GM19468 (cell line): ENCODE results near the gene PET100.
A peak's percentile ranks its signal among the peaks of the same experiment; 100 is the strongest.

Source experiments
- ATAC-seq: cut with Tn5 transposase; IDR thresholded peaks from one replicate; pipeline ENCODE4 v1.9.1; 2021; ENCODE audit warnings: mild to moderate bottlenecking, moderate library complexity, moderate number of reproducible peaks; ENCODE audit not compliant: unreplicated experiment; ENCODE audit errors: extremely low read depth

Gene PET100, protein sequence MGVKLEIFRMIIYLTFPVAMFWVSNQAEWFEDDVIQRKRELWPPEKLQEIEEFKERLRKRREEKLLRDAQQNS

DNA sequence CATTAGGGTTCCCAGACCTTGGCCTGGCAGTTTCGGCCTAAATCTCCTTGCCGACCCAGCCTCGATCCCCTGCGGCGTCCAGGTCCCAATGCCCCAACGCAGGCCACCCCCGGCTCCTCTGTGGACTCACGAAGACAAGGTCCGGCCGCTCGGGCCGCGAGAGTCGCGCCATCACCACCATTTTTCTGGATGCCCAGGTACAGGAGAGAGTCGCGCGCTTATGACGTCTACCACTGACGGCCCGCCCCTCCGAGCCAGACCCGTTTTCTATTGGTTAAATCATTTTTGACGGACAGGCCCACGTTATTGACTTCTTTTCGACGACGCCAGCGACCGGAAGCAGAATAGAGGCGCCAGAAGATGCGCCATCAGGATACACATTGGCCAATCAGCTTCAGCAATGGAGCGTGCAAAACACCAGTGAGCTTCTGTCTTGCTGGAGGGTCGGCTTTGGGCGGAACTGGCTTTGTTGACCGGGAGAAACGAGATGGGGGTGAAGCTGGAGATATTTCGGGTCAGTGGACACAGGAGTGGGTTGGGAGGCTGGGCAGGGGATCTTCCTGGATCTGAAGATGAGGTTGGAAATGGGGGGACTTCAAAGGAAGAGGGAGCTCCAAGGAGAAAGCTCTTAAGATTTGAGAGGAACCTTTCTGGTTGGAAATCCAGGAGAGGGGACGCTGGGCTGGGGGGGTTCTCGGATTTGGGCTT lies at the start of gene PET100, which contains the start of gene XAB2:
PET100 (plus strand) TSS at position 447 of the 708 bp plus-strand sequence; CDS start at position 488, 41 bp downstream.
XAB2 (minus strand) TSS at position 199 of the 708 bp plus-strand sequence; CDS start at position 181, 18 bp downstream.
- peak; percentile 77 for ATAC-seq

GRCh38 chr19:7582446-7582845 lies 47.1 kb upstream of the PET100 start:
- no peak for ATAC-seq

DNA sequence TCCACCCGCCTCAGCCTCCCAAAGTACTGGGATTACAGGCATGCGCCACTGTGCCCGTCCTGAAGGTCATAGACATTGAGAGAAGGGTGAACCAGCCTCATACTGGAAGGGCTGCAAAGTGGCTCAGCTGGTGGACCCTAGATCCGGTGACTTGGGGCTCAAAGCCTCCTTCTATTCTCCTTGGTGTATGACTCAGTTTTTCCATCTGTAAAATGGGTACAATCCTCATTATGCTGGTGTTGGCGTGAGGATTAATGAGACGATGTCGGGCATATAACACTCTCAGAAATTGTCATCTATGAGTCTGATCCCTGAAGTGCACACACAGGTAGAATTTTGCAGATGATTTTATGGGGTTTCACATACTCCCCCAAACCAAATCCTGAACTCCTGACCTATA lies 39.8 kb upstream of the PET100 start:
- ATAC-seq = no peak

DNA sequence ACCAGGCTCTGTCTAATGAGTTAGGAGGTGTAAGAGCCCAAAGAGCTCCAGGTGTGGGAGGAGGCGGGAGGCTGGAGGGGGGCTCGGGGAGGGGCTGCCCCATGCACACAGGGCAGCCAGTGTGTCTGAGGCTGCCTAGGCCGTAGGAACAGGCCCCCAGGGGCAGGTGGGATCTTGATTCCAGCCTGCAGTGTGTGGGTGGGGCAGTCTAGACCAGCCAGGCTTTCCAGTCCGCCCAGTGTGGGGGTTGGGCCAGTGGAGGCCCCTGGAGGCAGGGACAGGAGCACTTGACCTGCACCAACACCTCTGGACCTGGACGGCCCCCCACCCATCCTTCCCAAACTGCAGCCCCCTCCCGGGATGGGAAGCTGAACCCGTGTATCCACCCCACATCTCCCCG lies 39.3 kb upstream of the PET100 start:
- no peak for ATAC-seq

DNA sequence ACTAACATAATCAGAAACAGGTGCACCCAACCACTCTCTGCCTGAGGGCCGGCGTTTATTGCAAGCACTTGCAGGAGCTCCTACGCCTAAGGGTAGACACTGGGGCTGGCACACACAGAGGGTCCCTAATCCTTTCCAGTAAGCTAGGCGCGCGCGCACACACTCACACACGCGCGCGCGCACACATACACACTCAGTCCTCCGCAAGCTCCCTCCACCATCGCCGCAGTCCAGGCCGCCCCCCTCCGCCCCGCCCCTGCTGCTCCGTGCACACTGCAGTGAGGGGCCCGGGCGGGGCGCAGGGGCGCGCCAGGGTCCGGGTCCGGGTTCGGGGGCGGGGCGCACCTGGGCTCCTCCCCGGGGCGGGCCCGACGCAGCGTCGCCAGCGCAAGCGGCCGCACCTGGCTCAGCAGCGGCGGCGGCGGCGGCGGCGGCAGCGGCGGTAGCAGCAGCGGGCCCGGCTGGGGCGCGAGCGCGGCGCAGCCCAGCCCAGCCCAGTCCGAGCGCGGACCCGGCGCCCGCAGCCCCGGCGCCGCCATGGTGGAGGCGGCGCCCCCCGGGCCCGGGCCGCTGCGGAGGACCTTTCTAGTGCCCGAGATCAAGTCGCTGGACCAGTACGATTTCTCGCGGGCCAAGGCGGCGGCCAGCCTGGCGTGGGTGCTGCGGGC lies 34.0 kb upstream of the PET100 start, which contains the start of gene CAMSAP3:
CAMSAP3 (plus strand) TSS at position 398 of the 668 bp plus-strand sequence; CDS start at position 538, 140 bp downstream.
- ATAC-seq = no peak

GRCh38 chr19:7596211-7596937 lies 33.2 kb upstream of the PET100 start:
- no peak for ATAC-seq

GRCh38 chr19:7597689-7598088 lies 31.9 kb upstream of the PET100 start:
- no peak for ATAC-seq

GRCh38 chr19:7598180-7598579 lies 31.4 kb upstream of the PET100 start:
- no peak for ATAC-seq

DNA sequence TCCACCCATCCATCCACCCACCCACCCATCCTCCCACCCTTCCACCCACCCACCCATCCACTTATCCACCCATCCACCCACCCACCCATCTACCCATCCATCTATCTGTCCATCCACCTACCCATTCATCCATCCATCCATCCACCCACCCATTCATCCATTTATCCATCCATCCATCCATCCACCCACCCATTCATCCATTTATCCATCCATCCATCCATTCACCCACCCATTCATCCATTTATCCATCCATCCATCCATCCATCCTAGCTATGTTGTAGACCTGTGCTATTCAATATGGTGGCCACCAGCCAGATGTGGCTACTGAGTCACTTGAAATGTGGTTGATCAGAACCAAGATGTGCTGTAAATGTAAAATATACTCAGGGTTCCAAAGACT lies 28.9 kb upstream of the PET100 start:
- no peak for ATAC-seq

DNA sequence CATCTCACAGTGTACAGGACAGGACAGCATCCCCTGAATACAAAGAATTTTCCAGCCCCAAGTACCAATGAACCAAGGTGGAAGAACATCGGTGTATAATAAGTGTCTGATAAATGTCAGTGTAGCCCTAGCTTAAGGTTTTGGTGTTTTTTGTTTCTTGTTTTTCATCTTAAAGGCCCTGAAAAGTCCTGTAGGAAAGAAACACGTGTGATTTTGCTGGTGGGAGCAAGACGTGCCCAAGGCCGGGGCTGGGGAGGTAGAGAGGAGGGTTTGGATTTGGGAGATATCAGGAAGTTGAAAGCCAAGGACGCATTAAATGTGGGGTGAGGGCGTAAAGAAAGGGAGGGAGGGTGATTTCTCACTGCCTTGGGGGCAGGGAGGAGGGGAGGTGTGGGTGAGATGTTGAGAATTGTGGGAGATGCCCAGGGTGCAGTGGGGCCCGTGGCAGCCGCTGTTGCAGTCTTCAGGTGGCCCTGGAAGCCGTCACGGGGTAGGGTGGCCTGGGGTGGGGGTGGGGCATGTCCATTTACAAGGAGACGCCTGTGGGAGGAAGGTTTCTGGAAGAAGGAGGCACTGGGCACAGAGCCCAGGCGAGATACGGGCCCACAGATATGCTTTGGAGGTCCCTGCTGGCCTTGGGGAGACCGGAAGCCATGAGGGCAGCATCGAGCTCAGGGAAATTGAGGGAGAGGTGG lies 27.2 kb upstream of the PET100 start:
- no peak for ATAC-seq

DNA sequence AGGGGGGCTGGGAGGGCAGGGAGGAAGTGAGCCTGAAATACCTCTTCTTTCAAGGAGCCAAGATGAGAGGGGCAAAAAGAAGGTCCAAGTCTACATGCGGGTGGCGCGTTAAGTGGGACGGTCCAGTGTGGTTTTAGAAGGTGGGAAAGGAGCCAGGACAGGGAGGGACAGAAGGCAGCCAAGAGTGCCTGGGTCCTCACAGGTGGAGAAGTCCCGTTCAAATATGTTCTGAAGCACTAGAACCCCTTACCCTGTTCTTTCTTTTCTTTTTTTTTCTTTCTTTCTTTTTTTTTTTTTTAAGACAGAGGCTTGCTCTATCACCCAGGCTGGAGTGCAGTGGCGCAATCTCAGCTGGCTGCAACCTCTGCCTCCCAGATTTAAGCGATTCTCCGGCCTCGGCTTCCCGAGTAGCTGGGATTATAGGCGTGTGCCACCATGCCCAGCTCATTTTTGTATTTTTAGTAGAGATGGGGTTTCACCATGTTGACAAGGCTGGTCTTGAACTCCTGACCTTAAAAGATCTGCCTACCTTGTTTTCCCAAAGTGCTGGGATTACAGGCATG lies 26.6 kb upstream of the PET100 start:
- ATAC-seq = no peak

DNA sequence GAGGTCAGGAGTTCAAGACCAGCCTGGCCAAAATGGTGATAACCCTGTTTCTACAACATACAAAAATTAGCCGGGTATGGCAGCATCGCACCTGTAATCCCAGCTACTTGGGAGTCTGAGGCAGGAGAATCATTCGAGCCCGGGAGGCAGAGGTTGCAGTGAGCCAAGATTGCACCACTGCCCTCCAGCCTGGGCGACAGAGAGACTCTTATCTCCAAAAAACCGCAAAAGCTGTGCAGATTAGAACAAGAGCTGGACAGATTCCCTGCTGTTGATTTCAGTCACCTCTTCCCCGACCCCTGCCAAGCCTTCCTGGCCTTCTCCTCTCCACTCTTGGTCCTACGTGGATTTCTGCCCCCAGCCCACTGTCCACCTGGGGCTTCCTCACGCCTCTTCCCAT lies 25.7 kb upstream of the PET100 start:
- ATAC-seq = no peak

DNA sequence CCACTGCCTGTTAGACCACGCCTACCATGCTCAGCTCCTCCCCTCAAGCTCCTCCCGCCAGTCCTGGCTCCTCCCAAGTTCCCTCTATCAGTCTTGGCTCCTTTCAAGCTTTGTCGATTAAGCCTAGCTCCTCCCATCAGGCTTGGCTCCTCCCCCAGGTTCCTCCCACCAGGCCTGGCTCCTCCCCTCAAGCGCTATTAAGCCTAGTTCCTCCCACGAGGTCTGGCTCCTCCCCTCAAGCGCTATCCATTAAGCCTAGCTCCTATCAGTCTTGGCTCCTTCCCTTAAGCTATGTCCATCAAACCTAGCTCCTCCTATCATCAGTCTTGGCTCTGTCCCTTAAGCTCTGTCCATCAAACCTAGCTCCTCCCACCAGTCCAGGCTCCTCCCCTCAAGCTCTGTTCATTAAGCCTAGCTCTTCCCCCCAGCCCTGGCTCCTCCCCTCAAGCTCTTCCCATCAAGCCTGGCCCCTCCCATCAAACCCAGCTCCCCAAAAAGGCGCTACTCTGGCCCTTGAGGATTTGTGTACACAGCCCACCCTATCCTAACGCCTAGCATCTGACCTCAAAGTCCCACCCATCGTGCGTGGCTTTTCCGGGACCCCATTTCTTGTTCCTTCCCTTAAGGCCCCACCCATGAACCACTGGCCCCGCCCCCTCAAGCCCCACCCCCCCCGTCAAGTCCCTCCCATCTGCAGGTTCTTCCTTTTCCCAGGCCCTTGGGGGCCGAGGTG lies 23.9 kb upstream of the PET100 start:
- no peak for ATAC-seq

- ATAC-seq = no peak
Measured at GRCh38 chr19:7606289-7606688, 23.3 kb upstream of the PET100 start.

DNA sequence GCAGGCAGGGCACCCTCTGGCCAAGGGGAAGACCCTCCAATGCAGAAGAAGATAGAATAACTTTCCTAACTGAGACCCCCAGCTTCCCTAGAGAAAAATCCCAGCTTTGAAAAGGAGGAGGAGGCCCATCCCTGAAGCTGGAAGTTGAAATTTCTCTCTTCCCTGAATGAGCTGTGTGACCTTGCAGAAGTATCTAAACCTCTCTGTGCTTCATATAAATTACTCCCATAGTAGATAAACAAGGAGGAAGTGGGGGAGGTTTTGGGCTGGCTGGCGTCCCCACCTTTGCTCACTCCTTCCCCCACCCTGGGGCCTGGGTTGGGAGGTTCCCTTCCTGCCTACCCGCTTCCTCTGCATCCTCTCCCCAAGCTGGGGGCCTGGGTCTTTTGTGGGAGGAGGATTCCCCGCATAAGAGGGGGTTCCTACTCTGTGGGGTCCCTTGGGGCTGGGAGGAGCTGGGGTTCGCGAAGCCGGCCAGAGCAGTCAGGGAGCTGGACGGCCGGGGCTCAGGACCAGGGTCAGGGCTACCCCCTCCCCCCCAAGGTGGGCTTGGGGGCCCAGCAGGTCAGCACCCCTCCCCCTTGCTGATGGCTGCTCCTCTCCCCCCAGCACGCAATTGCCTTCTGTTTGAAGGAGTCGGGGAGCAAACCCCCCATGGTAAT lies 22.2 kb upstream of the PET100 start:
- no peak for ATAC-seq

GRCh38 chr19:7607874-7608560 lies 21.6 kb upstream of the PET100 start:
- no peak for ATAC-seq

GRCh38 chr19:7610491-7611240 lies 18.9 kb upstream of the PET100 start:
- no peak for ATAC-seq
